ENCODE measurements around the gene NMU. TPM values are rescaled to one million over a fixed set of nuclear protein-coding genes. Genes with fewer than 3 reads are reported as not detected.

Gene NMU
- total and polyA plus RNA-seq, 10 of the 15 experiments (the other 5 are each of a cell fraction or from before 2014, with no cell fraction given) = 0.33 TPM; not detected in 9

GRCh38 chr4:55608591-55608990 is 27.5 kb downstream of the NMU start (continued):
- TF ChIP-seq E2F8 (IDR thresholded peaks at IDR 0.05; ENCODE audit: low read depth, partially characterized antibody) (no peak), SUZ12 (IDR thresholded peaks at IDR 0.05; ENCODE audit: unreplicated experiment) (no peak), JUND (IDR thresholded peaks at IDR 0.05; ENCODE audit: low read depth, low read length) (no peak), ZBTB4 (CRISPR knock-in tag; IDR thresholded peaks at IDR 0.05) (no peak), POLR2AphosphoS5 (IDR thresholded peaks at IDR 0.05; ENCODE audit: low read length) (no peak), ETV6 (conservative IDR thresholded peaks at IDR 0.05 in 1 of 2, IDR thresholded peaks at IDR 0.05 in 1 of 2; ENCODE audit: borderline replicate concordance in 1 of 2, low read depth in 1 of 2) (no peak), POLR2A (IDR thresholded peaks at IDR 0.05; ENCODE audit: low read depth, low read length) (no peak), ZBTB11 (CRISPR knock-in tag; IDR thresholded peaks at IDR 0.05) (no peak)

Measured in GM12878 (cell line).